ENCODE results near the gene RPS24. TPM values are rescaled to one million over a fixed set of nuclear protein-coding genes. Genes with fewer than 3 reads are reported as not detected.
A peak's percentile ranks its signal among the peaks of the same experiment; 100 is the strongest.

RPS24 gene
- total RNA-seq, 1 donor from 2014 or later = 1,331 TPM

- H3K4me2 ChIP-seq (ENCODE audit: low read length) = peak overlapping the region; percentile 94
Observed at GRCh38 chr10:78035933-78036583, 2.4 kb downstream of the RPS24 start.

GRCh38 chr10:78038105-78038504 is 4.4 kb downstream of the RPS24 start:
- no peaks in the 10 kb centered on the region for H3K27me3 Mint-ChIP-seq (ENCODE audit: low read depth, unreplicated experiment)
- no peak overlapping the region for H3K9ac ChIP-seq (ENCODE audit: low read length)
- H4K20me1 ChIP-seq (ENCODE audit: insufficient read depth, low read length) = peaks cover 88% of the 10 kb centered on the region
- H3K79me2 ChIP-seq (ENCODE audit: insufficient read depth, low read length) = peaks cover 78% of the 10 kb centered on the region
- peaks cover 32% of the 10 kb centered on the region for H3K4me1 ChIP-seq (ENCODE audit: insufficient read depth, low read length)
- peak overlapping the region; percentile 94 for H3K4me2 ChIP-seq (ENCODE audit: low read length)
- FAIRE-seq (no peak), DNase-seq (ENCODE audit: low read depth) (no peak)
- H3K36me3 ChIP-seq (ENCODE audit: insufficient read depth, low read length) = peaks cover 81% of the 10 kb centered on the region
- peak overlapping the region; percentile 89 for H3K4me3 Mint-ChIP-seq (ENCODE audit: unreplicated experiment)
- no peak overlapping the region for H3K27ac Mint-ChIP-seq (ENCODE audit: unreplicated experiment)
- TF ChIP-seq CTCF (IDR thresholded peaks at IDR 0.05; ENCODE audit: insufficient read depth, low read depth, low read length) (no peak), EZH2 (IDR thresholded peaks at IDR 0.05; ENCODE audit: insufficient read depth, low read length) (no peak)
- H3K9me3 Mint-ChIP-seq (ENCODE audit: unreplicated experiment) = no peaks in the 10 kb centered on the region
- peaks cover 49% of the 10 kb centered on the region for H3K4me1 Mint-ChIP-seq (ENCODE audit: low read depth, unreplicated experiment)
- H3K27ac ChIP-seq (ENCODE audit: low read depth, low read length) = no peak overlapping the region
- no peaks in the 10 kb centered on the region for H3K9me3 ChIP-seq (ENCODE audit: insufficient read depth, low read depth, low read length)
- H3K36me3 Mint-ChIP-seq (ENCODE audit: low read depth, unreplicated experiment) = peaks cover 29% of the 10 kb centered on the region
- H3K4me3 ChIP-seq (ENCODE audit: insufficient read depth, low read depth, low read length) = peak overlapping the region; percentile 8
- H3K27me3 ChIP-seq (ENCODE audit: insufficient read depth, low read length) = no peaks in the 10 kb centered on the region
- no peak overlapping the region for H2AFZ ChIP-seq (ENCODE audit: low read depth, low read length)

More at GRCh38 chr10:78035933-78036583, 2.4 kb downstream of the RPS24 start:
- Histone ChIP-seq H3K79me2 (ENCODE audit: insufficient read depth, low read length) (peaks cover 75% of the 10 kb centered on the region), H2AFZ (ENCODE audit: low read depth, low read length) (no peak overlapping the region), H3K4me3 (ENCODE audit: insufficient read depth, low read depth, low read length) (peak overlapping the region; percentile 100), H4K20me1 (ENCODE audit: insufficient read depth, low read length) (peaks cover 70% of the 10 kb centered on the region), H3K27me3 (ENCODE audit: insufficient read depth, low read length) (no peaks in the 10 kb centered on the region), H3K9me3 (ENCODE audit: insufficient read depth, low read depth, low read length) (no peaks in the 10 kb centered on the region), H3K36me3 (ENCODE audit: insufficient read depth, low read length) (peaks cover 64% of the 10 kb centered on the region), H3K4me1 (ENCODE audit: insufficient read depth, low read length) (peaks cover 32% of the 10 kb centered on the region), H3K27ac (ENCODE audit: low read depth, low read length) (no peak overlapping the region), H3K9ac (ENCODE audit: low read length) (peak overlapping the region; percentile 98)
- DNase-seq (ENCODE audit: low read depth) (no peak), FAIRE-seq (no peak)
- H3K36me3 Mint-ChIP-seq (ENCODE audit: low read depth, unreplicated experiment) = peaks cover 25% of the 10 kb centered on the region
- TF ChIP-seq CTCF (IDR thresholded peaks at IDR 0.05; ENCODE audit: insufficient read depth, low read depth, low read length) (no peak), EZH2 (IDR thresholded peaks at IDR 0.05; ENCODE audit: insufficient read depth, low read length) (no peak)
- peak overlapping the region; percentile 89 for H3K4me3 Mint-ChIP-seq (ENCODE audit: unreplicated experiment)
- peaks cover 38% of the 10 kb centered on the region for H3K4me1 Mint-ChIP-seq (ENCODE audit: low read depth, unreplicated experiment)
- H3K27ac Mint-ChIP-seq (ENCODE audit: unreplicated experiment) = no peak overlapping the region
- H3K27me3 Mint-ChIP-seq (ENCODE audit: low read depth, unreplicated experiment) = no peaks in the 10 kb centered on the region
- H3K9me3 Mint-ChIP-seq (ENCODE audit: unreplicated experiment) = no peaks in the 10 kb centered on the region
